ENCODE data around the gene KRTAP21-1.

GRCh38 chr21:30793581-30794314 is 38.5 kb upstream of the KRTAP21-1 start:
- TF ChIP-seq CTCF (IDR thresholded peaks at IDR 0.05) = no peak
- TF ChIP-seq POLR2A (IDR thresholded peaks at IDR 0.05) = no peak

All from uterus (tissue), 2 donors.